Coronary artery (tissue), 2 donors: ENCODE results near the gene PRSS38.

ENCODE experiments used
- DNase-seq: peaks from one replicate; pipeline ENCODE4 v3.0.0-alpha.2; 2017; ENCODE audit warnings: low spot score
- H3K27ac ChIP-seq, 2 donors: fragments of 200-600 bp; sonication (generic); one replicate each; pipeline ENCODE4 v1.5.1; 2016 to 2019
- H3K4me3 ChIP-seq: fragments of 200-600 bp; sonication (generic); 2 replicates; pipeline ENCODE4 v1.5.1; 2016; ENCODE audit warnings: mild to moderate bottlenecking, moderate library complexity
- CTCF ChIP-seq: fragments of 200-600 bp; sonication (generic); IDR thresholded peaks from one replicate; pipeline ENCODE4 v1.5.1; 2019; ENCODE audit warnings: antibody characterized with exemption

PRSS38 gene

DNA sequence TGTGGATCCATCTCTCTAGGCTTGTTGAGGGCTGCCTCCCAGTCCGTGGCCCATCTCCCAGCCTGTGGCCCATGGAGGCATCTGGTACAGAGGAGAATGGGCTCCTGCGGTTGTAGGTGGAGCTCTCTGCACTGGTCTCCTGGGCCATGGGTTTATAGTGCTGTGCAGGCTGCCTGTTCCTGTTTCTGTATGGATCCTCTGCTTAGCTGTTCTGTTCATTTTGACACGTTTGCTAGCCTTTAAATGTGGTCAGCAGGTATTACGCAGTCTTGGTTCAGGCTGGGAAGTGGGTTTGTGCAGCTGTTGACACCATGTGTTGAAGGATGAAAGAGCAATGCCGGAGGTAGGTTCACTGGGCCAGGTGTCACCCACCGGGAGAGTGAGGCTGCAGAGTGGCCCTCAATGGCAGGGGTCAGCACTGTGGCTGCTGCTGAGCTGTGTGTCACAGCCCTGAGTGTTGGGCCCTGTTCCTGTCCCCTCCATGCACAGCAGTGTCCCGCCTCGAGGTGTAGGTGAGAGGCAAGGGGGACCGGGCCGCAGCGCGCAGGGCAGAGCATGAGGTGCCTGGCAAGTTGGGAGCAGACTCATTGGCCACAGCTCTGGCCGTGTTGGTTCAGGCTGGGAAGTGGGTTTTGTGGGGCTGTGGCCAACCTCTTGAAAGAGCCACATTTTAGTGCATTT is 41.3 kb upstream of the PRSS38 start:
- no peak for TF ChIP-seq CTCF
- no peak overlapping the region for H3K27ac ChIP-seq
- H3K4me3 ChIP-seq: no peak overlapping the region
- no peak for DNase-seq

- no peak for TF ChIP-seq CTCF
- DNase-seq: no peak
- no peak overlapping the region for H3K4me3 ChIP-seq
- H3K27ac ChIP-seq: no peak overlapping the region
These were observed 40.4 kb upstream of the PRSS38 start for GRCh38 chr1:227774821-227775661.

GRCh38 chr1:227775841-227776240 is 39.6 kb upstream of the PRSS38 start:
- DNase-seq: no peak
- H3K27ac ChIP-seq: no peak overlapping the region

GRCh38 chr1:227776331-227776771 is 39.1 kb upstream of the PRSS38 start:
- no peak for DNase-seq

More at GRCh38 chr1:227775841-227776240, 39.6 kb upstream of the PRSS38 start:
- no peak for TF ChIP-seq CTCF
- H3K4me3 ChIP-seq: no peak overlapping the region

GRCh38 chr1:227777156-227777555 is 38.3 kb upstream of the PRSS38 start:
- Histone ChIP-seq H3K27ac (no peak overlapping the region), H3K4me3 (no peak overlapping the region)
- no peak for TF ChIP-seq CTCF
- DNase-seq: no peak

More at GRCh38 chr1:227776331-227776771, 39.1 kb upstream of the PRSS38 start:
- H3K4me3 ChIP-seq: no peak overlapping the region
- no peak for TF ChIP-seq CTCF
- no peak overlapping the region for H3K27ac ChIP-seq

DNA sequence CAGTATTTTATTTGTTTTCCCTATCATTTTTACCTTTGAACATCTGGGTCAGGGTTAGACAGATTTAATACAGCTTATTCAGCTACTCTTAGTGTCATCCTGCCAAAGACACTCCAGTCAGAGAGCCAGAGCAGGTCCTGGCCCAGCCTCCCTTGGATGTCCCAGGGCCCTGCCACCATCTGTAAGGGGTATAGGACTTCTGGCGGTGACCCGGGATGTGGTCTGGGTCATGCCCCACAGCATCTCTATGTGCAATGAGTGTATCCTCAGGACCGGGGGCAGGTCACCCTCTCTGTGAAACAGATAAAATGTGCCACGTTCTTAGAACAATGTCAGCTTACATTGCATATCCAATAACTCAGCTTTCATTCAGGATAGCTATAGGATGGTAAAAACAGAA is 37.8 kb upstream of the PRSS38 start:
- DNase-seq: no peak
- TF ChIP-seq CTCF: no peak
- no peak overlapping the region for H3K27ac ChIP-seq
- H3K4me3 ChIP-seq: no peak overlapping the region
